ENCODE results near the gene PPP2R5C.

PPP2R5C gene

DNA sequence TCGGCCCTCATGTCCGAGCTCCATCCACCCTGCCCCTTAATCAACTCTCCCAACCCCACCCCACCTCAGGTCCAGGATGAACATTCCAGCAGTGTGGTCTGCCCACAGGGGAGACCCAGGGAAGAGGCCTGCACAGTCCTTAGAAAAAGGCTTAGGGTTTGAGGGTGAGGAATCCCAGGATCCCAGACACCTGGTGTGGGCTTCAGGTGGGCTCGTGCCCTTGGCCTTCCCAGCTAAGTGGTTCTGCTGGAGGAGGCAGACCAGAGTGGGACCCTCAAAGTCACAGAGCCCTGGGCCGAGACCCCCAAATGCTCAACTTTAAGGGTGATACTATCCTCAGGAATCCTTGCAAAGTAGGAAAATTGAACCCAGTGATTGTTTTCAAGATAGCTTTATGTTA is 25.4 kb upstream of the PPP2R5C start:
- no peak overlapping the region for H3K4me3 ChIP-seq (ENCODE audit: low read length)
- TF ChIP-seq, protein P1, sequence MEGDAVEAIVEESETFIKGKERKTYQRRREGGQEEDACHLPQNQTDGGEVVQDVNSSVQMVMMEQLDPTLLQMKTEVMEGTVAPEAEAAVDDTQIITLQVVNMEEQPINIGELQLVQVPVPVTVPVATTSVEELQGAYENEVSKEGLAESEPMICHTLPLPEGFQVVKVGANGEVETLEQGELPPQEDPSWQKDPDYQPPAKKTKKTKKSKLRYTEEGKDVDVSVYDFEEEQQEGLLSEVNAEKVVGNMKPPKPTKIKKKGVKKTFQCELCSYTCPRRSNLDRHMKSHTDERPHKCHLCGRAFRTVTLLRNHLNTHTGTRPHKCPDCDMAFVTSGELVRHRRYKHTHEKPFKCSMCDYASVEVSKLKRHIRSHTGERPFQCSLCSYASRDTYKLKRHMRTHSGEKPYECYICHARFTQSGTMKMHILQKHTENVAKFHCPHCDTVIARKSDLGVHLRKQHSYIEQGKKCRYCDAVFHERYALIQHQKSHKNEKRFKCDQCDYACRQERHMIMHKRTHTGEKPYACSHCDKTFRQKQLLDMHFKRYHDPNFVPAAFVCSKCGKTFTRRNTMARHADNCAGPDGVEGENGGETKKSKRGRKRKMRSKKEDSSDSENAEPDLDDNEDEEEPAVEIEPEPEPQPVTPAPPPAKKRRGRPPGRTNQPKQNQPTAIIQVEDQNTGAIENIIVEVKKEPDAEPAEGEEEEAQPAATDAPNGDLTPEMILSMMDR (conservative IDR thresholded peaks at IDR 0.05; ENCODE audit: low read length), result no peak
- no peak for DNase-seq (ENCODE audit: low read depth)

DNA sequence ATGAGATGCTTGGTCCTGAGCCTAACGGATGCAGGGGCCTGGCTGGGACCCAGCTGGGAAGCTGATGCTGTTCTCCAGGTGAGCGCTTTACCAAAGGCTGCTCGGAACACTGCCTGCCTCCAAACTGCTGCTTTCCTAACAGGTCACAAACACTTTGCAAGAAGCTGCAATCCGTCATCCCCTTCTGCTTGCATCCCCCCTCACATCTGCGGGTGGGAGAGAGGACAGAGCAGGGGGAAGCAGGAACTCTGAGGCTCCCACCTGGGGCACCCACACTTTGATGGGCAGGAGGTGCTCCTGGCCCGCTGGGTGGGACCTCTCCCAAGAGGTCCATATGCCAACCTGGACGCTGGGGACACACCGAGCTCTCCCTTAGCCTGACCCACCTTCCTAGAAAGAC is 24.9 kb upstream of the PPP2R5C start:
- no peak for DNase-seq (ENCODE audit: low read depth)
- TF ChIP-seq, protein P1 (conservative IDR thresholded peaks at IDR 0.05; ENCODE audit: low read length), result no peak
- no peak overlapping the region for H3K4me3 ChIP-seq (ENCODE audit: low read length)

DNA sequence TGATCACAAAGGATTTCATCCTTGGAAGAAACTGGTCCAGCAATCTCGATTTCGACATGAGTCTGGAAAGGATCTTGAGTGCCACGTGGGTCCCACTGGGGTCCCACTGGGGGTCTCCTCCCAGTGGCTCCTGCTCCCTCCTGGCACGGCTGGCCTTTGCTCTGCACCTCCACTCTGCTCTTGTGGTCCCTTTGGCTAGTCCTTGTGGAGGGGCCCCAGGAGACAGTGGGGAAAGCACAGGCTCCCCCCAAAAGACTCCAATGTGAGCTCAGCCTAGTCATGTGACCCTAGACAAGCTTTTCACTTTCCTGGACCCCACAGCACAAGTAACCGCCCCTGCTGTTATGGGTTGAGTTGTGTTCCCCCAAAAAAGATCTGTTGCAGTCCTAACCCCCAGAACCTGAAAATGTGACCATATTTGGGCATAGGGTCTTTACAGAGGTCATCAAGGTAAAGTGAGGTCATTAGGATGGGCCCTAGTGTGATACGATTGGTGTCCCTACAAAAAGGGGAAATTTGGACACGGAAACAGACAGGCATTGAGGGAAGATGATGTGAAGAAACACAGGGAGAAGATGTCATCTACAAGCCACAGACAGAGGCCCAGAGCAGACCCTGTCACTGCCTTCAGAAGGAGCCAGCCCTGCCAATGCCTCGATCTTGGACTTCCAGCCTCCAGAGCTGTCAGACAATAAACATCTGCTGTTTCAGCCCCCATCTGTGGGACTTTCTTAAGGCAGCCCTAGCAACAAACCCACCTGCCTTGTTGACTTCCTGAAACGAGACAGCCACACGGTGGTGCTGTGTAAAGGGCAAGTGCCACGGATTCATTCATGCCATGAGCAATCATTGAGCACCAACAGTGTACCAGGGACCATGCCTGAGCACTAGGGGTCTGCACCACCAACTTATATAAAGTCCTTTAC is 23.8 kb upstream of the PPP2R5C start:
- no peak overlapping the region for H3K4me3 ChIP-seq (ENCODE audit: low read length)
- TF ChIP-seq, protein P1 (conservative IDR thresholded peaks at IDR 0.05; ENCODE audit: low read length), result no peak; the same call in 1 of the 2 replicates
- no peak for DNase-seq (ENCODE audit: low read depth)

DNA sequence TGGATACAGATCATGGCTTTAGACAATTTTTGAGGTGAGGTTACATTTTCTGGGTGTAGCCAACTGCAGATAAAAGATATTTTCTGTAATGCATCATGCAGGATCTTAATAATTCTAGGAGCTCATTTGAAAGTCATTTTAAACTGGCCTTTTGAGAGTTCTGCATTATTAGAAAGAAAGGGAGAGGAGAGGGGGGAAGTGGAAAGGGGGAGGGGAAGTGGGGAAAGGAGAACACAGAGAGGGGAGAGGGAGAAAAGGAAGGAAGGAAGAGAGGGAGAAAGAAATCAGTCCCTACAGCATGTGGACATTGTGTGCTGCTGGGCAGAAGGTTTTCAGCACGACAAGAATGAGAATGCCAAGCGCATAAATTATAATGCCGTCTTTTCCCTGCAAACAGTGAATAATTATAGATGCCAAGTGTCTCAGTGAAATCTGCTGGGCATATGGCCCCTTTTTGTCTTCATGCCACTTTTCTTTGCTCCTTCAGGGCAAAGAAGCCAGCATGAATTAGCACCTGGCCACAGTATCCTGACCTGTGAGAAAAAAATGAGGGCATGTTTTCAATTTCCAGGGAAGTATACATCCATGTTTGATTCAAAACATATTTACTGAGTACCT is 22.7 kb upstream of the PPP2R5C start:
- DNase-seq (ENCODE audit: low read depth), result no peak
- TF ChIP-seq, protein P1 (conservative IDR thresholded peaks at IDR 0.05; ENCODE audit: low read length), result no peak
- no peak overlapping the region for H3K4me3 ChIP-seq (ENCODE audit: low read length)

DNA sequence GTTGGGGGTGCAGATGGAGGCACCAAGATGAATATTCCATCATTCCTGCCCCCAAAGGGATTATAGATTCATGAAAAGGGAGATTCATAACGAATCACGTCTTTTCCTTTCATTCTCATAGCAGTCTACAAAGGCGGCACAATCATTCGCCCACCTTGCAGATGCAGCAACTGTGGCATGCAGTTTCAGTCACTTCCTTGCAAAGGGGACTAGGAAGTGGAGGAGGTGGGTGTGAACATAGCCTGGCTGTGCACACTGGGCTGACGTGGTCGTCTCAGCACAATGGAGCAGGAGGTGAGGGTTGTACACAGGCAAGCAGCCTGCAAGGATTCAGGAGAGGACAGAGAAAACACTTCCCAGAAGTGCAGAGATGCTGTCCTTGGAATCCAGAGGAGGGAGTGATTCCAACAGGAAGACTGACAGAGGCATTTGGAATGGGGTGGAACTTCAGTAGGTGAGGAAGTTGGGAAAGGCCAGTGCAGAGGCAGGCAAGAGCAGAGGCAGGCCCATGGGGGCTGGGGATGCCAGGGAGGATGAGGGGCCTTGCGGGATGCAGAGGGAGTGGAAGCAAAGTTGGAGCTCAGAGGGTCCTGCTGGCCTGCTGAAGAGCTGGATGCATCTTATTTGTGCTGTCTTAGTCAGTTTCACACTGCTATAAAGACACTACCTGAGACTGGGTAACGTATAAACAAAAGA is 21.9 kb upstream of the PPP2R5C start:
- no peak overlapping the region for H3K4me3 ChIP-seq (ENCODE audit: low read length)
- TF ChIP-seq, protein P1 (conservative IDR thresholded peaks at IDR 0.05; ENCODE audit: low read length), result no peak
- no peak for DNase-seq (ENCODE audit: low read depth)

DNA sequence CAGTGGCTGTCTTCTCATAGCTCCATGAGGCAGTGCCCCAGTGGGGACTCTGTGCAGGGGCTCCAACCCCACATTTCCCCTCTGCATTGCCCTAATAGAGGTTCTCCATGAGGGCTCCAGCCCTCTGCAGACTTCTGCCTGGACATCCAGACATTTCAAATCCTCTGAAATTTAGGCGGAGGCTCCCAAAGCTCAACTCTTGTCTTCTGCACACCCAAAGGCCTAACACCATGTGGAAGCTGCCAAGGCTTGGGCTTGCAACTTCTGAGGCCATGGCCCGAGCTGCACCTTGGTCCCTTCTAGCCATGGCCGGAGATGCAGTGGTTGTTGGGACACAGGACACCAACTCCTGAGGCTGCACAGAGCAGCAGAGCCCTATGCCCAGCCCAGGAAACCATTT is 20.5 kb upstream of the PPP2R5C start:
- TF ChIP-seq, protein P1 (conservative IDR thresholded peaks at IDR 0.05; ENCODE audit: low read length), result no peak
- H3K4me3 ChIP-seq (ENCODE audit: low read length), result no peak overlapping the region
- no peak for DNase-seq (ENCODE audit: low read depth)
